Stimulated activated CD4-positive, alpha-beta T cell treated with anti-CD3 and anti-CD28 coated beads, Interleukin-15, amount 100 ng/mL, for 48 hours (primary cell): ENCODE data around the gene RNF150.
A peak's percentile ranks its signal among the peaks of the same experiment; 100 is the strongest.

Experiments used
- DNase-seq, 2 donors: peaks; one replicate each; pipeline ENCODE4 v3.0.0-alpha.2; 2020; ENCODE audit warnings: low read depth in 2 of 2

The RNF150 gene

GRCh38 chr4:140924761-140925392 is 208.4 kb downstream of the RNF150 start:
- DNase-seq = no peak

- no peak for DNase-seq
These were observed 226.0 kb downstream of the RNF150 start for GRCh38 chr4:140906993-140907962.

- DNase-seq = no peak
These were observed 228.4 kb downstream of the RNF150 start for GRCh38 chr4:140904904-140905303.

- DNase-seq = no peak
These were observed 229.5 kb downstream of the RNF150 start for GRCh38 chr4:140903522-140904475.

- no peak for DNase-seq
These were observed 231.4 kb downstream of the RNF150 start for GRCh38 chr4:140901736-140902336.

GRCh38 chr4:140893939-140894338 is 239.3 kb downstream of the RNF150 start:
- no peak for DNase-seq

- no peak for DNase-seq
These were observed 245.2 kb downstream of the RNF150 start for GRCh38 chr4:140888054-140888453.

GRCh38 chr4:140887467-140887866 is 245.8 kb downstream of the RNF150 start:
- DNase-seq = no peak

- DNase-seq = peak in 1 of 2 donors; percentile 1
These were observed 248.7 kb downstream of the RNF150 start for GRCh38 chr4:140884431-140885058.

GRCh38 chr4:140877781-140878180 is 255.5 kb downstream of the RNF150 start:
- no peak for DNase-seq

GRCh38 chr4:140876615-140877364 is 256.5 kb downstream of the RNF150 start:
- no peak for DNase-seq

GRCh38 chr4:140875746-140876452 is 257.4 kb downstream of the RNF150 start:
- no peak for DNase-seq

GRCh38 chr4:140874056-140874455 is 259.2 kb downstream of the RNF150 start:
- DNase-seq = no peak

- no peak for DNase-seq
These were observed 261.9 kb downstream of the RNF150 start for GRCh38 chr4:140871368-140871767.

- DNase-seq = no peak
These were observed 262.8 kb downstream of the RNF150 start for GRCh38 chr4:140870427-140870826.

- DNase-seq = no peak
These were observed 263.8 kb downstream of the RNF150 start for GRCh38 chr4:140869446-140869845.

- DNase-seq = no peak
These were observed 265.9 kb downstream of the RNF150 start for GRCh38 chr4:140867356-140867755.

- no peak for DNase-seq
These were observed 266.7 kb downstream of the RNF150 start for GRCh38 chr4:140866492-140867005.
